K562 treated with DMSO at 1 percent for 24 hours (cell line): ENCODE results near the gene C2orf78. TPM values are rescaled to one million over a fixed set of nuclear protein-coding genes. Genes with fewer than 3 reads are reported as not detected.

Source experiments
- total RNA-seq: library from RNA; unstranded; fragments of 300-600 nt; gene quantifications from 2 replicates; pipeline ENCODE4 v1.2.3, GENCODE V29; 2022; ENCODE audit warnings: low read depth; ENCODE audit not compliant: insufficient read depth

C2orf78 gene, protein sequence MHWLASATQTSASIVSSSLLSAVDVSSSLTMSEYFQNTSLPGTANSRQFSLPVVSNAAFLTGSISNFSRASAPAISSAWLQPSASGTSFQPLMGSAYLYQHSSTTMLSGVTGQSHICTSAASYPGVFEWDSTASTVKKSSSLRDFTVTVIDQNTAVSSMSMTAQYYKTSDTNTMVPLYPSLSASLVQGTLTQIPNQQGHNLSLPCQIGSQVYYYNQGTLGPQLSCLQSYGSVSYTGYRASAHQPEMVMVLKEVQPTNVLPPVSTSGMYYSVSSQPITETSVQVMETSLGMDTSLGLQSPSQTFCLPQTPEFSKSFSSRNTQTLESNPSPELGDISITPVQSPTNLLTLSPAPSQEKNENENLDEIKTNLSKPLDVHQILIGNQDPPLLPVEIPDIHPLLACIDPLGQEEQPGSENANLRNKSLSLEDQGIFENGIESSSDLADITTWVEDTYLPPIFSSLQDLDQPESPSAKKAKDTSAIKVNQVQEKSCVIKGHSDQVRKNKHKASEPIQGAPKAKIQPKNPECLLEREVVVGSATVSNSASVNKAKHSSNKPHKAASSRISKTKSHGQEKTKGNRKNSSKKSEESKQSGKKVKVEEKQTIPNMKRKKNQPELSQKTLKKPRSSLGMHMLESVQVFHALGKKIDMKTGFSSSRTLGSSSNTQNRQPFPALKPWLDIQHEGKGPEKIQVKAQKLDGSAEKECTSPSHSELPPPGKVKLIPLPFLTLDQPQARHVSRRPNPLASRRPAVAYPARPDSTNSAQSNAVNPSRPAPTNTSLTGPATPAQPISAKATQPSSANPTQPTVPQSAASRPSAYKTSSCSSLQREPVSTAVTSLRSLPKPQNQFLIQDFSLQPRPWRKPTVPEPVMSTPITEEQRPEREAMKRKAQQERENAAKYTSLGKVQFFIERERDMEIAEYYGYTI
- total RNA-seq = 1.0 and 1.2 TPM in 2 replicates

DNA sequence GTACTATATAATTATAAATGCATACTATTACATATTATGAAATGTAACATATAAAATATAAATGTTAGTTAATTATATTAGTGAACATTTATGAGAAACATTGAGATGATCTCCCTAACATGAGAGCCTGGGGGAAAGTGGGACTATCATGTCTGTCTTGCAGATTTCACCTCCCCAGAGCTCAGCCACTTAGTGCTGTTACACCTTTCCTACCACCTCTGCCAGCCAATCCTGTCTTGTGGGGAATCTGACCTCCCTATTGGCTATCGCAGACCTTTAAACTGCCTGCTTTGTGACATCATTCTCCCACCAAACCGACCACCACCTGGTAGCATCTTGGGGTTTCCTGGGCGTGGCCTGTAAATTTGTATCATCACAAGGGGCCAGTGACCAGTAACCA lies at the start of gene C2orf78:
TSS of gene C2orf78 (plus strand) at position 301 of the 400 bp plus-strand sequence. CDS start 127 bp downstream, outside the sequence.

DNA sequence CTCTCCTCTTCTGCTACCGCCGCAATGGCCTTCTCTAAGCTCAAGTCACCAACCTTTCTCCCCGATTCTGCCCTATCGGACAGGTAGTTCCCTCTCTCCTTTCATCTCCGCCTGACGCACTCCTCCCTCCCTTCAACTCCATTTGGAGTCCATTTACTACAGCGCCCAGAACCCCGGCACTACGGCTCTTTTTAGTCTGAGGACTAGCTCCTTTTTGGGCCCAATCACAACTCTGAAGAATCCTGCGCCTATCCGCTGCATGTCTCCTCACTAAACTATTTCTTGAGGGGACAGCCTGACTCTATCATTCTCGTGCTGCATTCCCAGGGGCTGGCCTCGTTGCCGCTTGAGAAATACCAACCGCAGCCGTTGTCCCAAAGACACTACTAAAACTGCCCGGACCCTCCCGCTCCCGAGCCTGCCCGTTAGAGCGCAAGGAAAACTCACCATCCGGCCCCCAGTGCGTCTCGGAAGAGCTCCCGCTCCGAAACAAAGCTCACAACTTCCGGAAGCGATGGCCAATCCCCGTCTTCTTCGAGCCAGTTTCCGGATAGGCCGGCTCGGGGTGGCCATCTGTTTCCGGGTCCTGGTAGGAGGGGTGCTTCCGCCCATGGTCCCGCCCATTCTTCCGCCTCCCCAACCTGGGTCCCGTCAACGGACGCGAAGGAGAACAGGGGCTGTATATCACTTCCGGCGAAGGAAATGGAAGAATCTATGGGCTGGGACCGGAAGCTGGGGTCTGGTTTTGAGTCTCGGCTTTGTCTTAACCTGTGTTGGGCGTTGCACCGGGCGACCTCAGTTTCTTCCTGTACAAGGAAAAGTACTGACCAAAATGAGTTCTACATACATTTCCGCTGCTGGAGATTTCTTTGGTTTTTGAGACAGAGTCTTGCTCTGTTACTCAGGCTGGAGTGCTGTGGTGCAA lies 46.9 kb upstream of the C2orf78 start, which contains the start of gene TPRKB:
TSS of gene TPRKB (minus strand) at position 491 of the 925 bp plus-strand sequence. CDS start 2,776 bp downstream, outside the sequence.

DNA sequence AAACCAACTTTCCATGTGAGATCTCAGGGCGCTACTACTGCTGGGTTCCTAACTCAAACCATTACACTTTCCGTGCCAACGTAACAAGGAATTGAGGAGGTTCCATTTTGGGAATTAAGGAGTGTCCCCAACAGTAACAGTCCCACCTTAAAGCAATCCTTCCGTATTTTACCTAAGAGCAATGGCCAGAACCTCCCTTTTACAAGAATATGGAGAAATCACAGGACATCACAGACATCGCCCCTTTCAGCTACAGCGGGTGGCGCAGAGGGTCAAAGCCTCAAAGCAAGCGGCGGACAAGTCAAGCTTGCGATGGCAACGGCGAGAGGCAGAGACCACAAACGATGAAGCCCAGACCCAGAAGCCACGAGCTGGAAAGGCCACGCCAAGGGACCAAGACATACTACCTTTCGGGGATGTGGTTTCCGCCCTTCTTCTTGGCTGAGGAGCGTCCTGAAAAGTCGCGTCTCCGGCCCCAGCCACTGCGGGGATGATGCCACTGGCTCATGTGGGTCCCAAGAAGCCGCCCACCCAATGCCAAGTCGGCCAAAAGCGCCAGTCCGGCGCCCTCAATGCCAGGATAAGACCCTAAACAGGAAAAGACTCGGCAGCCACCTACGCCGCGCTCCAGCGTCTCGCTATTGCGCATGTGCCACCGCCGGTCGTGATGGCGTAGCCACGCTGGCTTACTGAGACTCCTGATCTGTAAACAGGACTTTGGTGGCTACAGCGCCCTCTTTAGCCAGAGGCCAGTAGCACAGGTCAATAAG lies 4.3 kb upstream of the C2orf78 start, which contains the start of gene DUSP11:
TSS of gene DUSP11 (minus strand) at position 637 of the 770 bp plus-strand sequence. CDS start at position 508, 129 bp downstream.

DNA sequence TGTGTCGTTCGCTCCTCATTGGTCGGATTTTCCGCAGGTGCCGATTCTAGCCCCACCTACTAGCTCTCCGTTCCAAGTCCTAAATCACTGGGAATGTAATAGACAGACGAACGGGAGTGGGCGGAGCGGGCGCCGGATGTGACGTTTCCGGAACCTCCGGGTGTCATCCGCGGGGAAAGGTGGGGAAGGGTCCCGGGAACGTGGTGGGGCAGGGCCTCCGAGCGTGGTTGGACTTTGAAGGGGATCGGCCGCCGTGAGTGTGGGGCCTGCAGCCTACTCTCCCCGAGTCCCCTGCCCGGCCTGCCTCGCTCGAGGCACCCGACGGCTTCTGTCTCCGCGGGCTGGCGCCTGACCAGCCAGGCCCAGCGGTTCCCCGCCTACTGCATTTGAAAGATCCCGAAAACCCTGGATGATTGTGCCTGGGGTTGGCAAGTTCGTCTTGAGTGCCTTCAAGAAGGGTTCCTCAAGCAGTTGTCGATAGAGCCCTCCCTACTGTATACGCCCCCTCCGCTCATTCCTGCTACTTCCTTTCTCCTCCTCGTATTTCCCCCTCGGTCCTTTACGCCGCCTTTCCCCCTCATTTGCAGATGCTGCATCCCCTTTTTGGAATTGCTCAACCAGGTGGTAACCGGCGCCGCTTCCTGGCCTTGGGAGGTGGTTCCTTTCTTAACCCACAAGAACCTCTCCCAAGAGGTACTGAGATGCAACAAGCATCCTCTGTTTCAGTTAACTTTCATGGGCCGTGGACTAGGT lies 45.0 kb downstream of the C2orf78 start, which contains the start of gene STAMBP:
TSS of gene STAMBP (plus strand) at position 144 of the 753 bp plus-strand sequence. CDS start 1,896 bp downstream, outside the sequence.

Other genes starting within 250 kb of the C2orf78 start
- gene NAT8, start 141.8 kb upstream of the C2orf78 start, total RNA-seq = not detected in 2 replicates
- 35.0 and 53.3 TPM in 2 replicates for gene TPRKB, start 46.8 kb upstream of the C2orf78 start, total RNA-seq
- 14.8 and 18.7 TPM in 2 replicates for gene DUSP11, start 4.1 kb upstream of the C2orf78 start, total RNA-seq
- gene STAMBP, start 44.8 kb downstream of the C2orf78 start, total RNA-seq = 35.9 and 37.4 TPM in 2 replicates
- gene ACTG2, start 108.8 kb downstream of the C2orf78 start, total RNA-seq = not detected in 2 replicates
- gene DGUOK, start 142.7 kb downstream of the C2orf78 start, total RNA-seq = 101 and 107 TPM in 2 replicates
- 10.3 and 10.8 TPM in 2 replicates for gene TET3, start 200.7 kb downstream of the C2orf78 start, total RNA-seq